GM19395 (cell line): ENCODE results near the gene GLI2.

Experiments used
- ATAC-seq: cut with Tn5 transposase; IDR thresholded peaks from one replicate; pipeline ENCODE4 v1.9.1; 2021; ENCODE audit warnings: mild to moderate bottlenecking, moderate library complexity; ENCODE audit not compliant: unreplicated experiment

Gene GLI2

DNA sequence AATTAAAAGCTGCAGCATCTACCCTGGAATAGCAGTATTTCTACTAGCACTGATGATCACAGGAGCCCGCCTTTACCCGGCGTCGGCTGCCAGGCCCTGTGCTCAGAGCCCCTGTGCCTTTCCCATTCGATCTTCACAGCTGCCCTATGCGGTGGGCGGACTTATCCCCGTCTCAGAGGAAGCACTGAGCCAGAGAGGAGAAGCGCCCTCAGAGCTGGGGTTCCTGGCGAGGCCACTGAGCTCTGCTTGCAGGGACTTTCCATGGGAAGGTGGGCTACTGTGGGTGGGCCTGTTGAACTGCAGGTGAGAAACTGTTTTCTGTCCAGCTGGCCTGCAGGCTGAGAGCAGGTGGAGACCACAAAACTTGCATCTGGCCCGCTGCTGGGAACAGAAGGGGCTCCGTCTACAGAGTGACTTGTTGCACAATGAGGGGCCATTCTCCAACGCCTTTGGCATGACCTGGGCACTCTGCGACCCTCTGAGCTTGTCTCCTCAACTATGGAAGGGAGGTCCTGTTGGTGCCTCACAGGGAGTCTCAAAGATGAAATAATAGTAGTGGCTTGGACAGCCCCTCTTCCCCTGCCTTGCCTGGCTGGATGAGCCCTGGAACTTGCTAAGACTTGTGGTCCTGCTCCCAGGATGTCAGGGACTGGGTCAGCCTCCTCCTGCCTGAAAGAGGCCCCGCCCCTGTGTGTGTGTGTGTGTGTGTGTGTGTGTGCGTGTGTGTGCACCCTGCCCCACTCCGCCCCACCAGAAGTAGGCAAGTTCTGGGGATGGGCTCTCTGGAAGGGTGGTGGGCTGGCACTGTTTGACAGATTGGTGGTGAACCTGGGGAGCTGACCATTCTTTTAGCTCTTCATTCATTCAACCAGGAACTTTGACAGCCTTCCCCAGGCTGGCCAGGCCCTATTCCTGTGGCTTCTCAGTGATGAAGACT lies 32.7 kb downstream of the GLI2 start:
- no peak for ATAC-seq

DNA sequence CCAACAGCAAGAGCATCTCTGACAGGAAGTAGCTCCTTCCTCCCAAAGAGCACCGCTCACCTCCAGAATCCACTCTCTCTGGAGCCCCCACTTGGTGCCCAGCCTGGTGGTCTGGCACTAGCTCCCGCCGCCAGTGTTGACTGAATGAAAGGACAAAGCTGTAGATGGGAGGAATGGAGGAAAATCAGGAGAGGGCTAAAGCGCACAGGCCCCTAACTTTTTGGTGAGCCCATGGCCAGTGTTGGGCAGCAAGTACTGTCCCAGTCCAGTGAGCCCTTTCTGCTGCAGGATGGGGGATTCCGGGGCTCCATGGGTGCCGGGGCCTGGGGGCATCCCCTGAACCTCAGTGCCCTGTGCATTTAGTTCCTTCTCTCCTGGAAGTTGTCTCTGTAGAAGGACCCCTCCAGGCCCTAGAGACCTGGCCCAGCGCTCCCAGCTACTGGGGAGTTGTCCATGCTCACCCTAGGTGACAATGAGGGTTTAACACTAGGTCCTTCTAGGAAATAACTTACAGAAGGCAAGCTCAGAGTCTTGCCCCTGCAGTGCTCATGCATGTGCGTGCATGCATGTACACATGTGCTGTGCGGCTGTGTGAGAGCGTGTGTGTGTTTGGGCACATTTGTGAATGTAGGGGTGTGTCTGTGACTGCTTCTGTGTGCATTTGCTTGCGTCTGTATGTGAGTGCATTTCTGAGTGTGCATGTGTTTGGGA lies 33.6 kb downstream of the GLI2 start:
- ATAC-seq = no peak

DNA sequence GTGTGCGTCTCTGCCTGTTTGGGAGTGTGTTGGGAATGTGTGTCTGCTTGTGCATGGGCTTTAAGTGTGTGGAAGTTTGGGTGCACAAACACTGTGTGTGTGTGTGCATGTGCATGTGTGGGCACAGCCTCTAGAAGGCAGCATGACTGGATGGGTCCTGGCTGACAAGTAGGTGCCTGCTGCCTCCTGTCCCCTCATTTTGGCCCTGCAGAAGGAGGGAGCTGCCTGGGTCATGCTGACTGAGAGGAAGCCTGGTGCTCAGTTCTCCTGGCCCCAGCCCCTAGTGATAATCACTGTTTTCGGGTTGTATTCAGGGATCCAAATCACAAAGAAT lies 34.1 kb downstream of the GLI2 start:
- ATAC-seq = no peak

DNA sequence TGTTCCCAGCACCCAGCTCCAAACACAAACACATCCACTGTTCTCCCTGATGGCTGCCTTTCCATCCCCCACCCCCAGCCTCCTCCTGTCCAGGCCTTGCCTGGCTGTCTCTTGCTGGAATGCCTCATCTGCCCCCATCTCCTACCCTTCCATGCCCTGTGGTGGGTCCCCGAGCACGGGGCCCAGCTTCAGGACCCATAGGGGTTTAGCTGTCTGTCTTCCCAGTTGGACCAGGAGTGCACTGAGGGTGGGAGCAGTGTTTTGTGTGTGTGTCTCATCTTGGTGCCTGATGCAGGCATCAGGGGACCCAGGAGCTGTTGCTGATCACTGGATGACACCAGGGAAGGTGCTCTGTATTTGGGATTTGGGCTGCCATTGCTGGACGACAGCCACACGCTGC lies 34.5 kb downstream of the GLI2 start:
- no peak for ATAC-seq

DNA sequence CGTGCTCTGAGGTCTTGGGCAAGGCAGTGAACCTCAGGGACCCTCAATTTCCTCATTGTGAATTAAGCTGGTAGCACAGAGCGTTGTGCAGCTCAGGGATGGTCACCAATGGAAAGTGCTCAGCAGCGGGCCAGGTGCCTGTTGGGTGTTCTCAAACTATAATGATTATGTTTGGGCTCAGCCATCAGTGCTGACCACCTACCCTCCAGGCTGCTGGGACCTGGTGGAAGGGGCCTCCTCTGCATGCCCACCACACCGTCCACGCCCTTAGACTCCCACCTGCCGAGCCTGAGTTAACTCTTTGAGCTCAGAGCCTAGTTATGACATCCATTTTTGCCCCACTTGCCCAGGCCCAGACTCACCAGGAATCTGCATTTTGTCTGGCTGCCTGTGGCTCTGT lies 35.0 kb downstream of the GLI2 start:
- no peak for ATAC-seq

DNA sequence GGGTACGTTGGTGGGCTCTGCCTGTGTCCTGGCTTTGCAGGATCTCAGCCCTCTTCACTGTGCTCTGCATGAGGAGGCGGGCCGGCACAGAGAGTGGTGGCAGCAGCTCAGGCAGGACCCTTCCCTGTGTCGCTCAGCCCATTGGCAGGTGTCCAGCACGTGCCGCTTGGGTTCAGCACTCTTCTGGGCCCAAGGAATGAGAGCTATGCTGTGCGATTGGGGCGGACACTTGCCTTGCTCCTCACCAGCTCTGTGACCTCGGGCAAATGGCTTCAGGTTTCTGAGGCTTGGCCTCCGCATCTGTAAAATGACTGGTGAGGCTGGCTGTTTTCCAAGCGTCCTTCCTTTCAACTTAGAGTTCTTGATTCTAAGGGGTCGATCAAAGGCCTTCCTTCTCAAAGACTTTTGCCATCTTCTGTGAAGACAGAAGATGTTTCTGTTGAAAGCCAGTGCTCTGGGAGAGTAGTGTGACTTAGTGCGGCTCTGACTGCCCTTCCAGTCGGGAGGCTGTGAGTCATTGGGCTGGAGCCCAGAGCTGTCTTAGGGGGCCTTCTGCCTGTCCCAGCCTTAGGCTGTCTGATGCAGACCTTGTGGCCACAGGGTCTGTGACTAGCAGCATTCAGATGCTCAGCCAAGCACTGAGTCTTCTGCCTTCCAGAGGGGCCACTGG lies 35.6 kb downstream of the GLI2 start:
- no peak for ATAC-seq

DNA sequence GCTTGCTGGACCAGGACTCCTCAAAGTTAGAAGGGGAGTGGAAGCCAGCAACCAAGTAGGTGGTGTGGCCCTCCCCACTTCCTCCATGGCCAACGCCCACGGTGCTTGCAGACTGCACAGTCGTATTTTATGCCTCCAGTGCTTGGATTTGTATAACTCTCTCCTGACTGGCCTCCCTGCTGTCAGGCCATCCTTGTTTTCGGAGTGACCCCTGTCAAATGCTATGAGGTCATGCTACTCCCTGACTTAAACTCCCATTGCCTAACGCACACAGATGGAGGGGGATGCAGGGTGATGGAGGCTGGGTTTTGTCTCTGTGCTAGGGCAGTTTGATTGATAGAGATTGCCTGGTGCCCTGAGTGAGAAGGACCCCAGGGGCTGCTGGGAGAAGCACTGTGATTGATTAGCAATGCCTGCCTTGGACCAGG lies 36.1 kb downstream of the GLI2 start:
- ATAC-seq = no peak

DNA sequence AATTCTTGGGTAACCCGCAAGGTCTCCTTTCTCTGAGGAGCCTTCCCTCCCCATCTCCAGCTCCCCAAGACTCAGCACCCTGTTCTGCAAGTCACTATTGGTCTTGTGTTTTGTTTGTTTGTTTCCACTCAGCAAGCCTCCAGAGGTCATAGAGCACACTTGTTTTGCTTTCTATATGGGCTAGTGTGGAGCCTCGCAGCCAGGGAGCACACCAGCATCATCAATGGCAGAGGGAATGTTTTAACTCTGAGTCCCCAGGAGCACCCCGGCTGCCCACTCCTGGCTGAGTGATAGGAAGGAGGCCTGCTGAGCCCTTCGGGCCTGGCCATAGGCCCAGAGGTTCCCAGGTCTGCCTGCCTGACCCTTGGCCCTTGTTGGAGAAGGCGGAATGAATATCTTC lies 36.6 kb downstream of the GLI2 start:
- ATAC-seq = no peak

DNA sequence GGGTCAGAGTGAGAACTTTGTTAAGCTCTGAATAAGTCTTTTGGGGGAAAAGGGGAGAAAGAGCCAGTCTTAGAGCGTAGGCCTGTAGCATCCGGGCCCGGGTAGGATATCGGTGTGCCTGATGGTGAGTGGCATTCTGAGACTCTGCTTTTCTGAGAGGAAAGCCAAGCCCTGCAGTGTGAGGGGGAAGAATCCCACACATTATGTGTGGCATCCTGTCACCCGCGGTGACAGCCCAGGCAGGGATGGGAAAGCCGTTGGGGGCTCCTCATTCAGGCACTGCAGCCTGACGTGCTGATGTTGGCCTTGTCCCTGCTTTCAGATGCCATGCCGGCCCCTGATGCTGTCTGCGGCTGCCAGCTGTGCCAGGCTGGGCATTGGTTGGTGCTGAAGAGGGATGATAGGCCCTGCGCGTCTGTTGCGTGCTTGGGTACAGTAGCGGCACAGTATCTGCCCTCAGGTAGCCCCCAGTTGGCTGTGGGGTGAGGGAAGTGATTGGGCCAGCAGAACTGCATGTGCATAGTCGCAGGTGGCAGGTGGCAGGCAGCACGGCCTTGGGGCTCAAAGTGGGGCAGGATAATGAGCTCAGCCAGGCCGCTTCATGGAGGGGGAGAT lies 37.6 kb downstream of the GLI2 start:
- ATAC-seq = no peak

DNA sequence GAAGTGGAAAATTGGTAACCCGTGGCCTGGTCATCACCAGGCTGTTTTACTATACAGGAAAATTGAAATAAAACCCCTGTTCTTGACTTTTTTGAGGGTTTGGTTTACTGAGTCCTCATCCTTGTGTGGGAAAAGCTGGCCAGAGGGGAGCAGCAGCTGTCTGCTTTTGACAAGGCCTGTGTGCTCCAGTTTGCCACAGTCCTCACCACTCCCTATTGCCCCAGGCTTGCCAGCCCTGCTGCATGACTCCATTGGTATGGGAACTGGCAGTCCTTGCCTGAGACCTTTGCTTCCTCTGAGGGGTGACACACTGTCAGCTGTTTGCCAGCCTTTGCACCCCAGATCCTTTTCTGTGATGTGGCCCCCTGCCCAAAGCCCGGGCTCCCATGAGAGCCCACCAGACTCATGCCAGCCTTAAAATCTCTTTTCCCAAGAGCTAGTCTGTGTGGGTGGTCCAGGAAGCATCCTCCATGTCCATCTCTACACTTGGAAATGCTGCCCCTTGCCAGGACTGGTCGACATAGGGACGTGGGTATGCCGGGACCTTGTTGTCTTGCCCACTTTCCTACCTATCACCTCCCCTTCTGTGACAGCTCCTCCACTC lies 39.0 kb downstream of the GLI2 start:
- ATAC-seq = no peak

DNA sequence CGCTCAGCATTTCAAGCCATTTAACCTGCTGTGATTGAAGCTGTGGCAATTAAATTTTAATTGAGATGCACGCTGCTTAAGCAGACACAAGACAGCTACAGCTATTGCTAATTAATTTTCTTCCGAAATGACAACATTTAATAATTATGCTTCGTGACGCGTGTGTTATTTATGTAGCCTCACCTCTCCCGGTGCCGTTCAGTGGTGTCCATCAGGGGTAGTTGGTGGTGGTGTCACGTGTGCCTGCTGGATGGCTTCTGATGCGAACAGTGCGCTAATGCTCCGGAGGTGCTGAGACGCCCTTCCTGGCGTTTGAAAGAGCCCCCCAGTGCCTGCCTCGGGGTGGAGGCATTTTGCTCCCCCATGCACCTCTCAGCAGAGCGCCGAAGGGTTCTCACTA lies 39.5 kb downstream of the GLI2 start:
- ATAC-seq = no peak

DNA sequence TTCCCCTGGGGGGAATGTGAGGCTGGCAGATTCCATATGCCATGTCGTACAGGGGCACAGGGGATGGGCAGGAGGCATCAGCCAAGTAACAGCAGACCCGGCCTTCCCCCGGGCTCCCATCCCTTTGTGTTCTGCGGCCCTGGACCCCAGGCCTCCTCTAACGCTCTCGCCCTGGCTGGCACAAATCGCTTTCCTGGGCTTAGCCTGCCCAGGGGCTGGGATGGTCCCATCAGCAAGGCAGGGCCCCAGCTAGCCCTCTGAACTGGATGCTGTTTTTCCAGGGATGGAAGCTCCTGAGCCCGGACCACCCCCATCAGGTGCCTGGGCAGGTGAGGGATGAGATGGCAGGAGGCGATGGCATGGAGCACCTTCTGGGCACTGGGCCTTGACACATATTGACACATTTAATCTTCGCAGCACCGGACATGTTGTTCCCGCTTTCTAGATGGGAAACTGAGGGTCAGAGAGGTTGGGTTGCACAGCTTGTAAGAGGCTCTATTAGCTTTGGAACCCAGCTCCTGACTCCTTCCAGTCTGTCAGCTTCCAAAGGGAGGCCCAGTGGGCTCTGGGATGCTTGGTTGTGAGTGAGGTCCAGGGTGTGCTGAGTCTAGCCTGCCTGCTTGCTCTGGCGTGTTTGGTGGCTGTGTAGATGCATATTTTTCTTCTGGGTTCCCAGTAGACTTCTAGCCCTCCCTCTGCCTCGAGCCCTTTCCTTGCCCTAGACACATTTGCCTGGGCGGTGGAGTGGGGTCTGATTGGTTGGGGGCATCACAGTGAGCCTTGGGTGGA lies 40.3 kb downstream of the GLI2 start:
- no peak for ATAC-seq

DNA sequence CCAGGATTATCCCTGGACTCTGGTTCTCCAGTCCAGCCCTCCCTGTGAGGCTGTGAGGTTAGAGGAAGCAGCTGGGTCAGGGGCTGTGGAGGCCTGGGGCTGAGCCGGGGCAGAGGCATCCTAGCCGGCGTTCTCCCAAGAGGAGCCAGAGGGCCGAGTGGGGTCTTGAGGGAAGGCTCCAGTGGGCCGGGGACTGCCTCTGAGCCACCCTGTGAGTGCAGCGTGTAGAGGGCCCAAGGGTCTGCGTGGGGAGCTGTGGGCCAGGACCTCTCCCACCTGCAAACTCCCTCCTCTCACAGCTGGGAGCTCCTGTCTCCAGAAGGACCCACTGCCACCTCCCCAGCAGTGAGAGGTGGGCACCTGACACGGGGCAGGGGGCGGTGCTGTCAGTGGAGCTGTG lies 41.0 kb downstream of the GLI2 start:
- no peak for ATAC-seq

DNA sequence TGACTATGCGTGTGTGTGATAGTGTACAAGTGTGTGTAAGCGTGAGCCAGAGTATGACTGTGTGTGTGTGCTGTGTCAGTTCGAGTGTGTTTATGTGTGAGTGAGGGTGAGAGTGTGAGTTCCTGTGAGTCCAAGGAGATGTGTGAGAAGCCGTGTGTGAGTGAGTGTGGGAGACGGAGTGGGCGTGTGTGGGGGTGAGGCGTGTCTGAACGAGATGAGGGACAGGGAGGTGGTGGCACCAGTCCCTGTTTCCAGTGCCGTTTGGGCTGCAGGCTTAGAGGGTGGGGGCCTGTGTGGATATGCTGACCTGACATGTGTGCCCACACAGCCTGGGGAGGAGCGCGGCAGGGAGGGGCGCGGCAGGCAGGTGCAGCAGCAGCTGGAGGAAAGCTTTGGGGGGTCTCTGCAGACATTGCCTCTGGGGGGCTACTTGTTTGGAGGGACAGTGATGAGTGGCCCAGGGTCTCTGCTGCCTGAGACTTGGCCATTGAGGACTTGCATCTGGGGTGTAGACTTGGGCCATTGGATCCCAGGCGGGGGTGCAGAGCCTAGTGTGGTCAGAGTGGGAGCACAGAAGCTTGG lies 41.6 kb downstream of the GLI2 start:
- no peak for ATAC-seq

DNA sequence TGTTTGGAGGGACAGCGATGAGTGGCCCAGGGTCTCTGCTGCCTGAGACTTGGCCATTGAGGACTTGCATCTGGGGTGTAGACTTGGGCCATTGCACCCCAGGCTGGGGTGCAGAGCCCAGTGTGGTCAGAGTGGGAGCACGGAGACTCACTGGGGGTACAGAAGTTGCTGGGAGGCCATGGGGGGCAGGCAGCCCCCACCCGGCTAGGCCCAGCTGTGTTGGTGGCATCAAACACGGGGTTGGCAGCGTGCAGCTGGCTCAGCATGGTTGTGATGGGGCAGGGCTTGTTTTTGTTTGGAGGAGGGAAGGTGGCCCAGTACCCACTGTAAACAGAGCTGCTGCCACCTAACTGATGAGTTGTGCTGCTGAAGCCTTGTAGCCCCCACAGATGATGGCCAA lies 42.1 kb downstream of the GLI2 start:
- ATAC-seq = no peak

DNA sequence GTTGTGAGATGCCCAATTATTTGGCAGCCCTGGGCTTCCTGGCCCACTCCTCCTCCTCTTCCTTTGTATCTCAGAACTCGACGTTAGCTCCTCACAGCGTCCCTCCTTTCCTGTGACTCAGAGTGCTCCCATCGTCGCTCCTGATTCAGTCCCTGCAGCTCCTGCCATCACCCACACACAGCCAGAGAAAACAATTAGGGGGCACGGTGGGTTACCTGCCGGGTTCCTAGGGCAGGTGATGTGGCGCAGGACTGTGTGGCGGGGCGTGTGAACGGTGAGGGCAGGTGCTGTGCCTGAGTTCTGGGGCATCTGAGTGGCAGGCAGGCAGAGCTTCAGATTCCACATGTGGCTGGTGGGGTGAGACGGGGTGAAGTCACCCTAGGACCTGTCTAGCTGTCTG lies 42.6 kb downstream of the GLI2 start:
- ATAC-seq = no peak

DNA sequence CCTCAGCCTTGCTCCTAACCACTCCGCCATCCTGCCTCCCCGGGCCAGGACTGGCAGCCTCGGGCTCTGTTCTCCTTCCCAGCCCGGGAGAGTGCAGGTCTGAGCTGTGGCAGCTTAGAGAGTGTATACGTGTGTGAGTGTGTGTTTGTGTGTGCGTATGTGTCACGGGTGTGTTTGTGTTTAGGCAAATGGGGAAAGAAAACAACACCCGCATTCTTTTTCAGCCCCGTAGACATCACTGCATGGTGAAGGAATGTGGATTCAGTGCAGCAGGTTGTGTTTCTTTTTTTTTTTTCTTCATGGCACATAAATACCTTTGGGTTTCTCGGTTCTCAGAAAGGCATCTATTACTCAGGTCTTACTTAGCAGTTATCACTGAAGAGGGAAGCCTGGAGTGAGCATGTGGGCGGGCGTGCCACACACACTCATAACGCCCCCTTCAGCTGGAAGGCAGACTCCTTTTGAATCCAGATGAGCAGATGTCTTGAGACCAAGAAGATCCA lies 44.2 kb downstream of the GLI2 start:
- ATAC-seq = no peak

DNA sequence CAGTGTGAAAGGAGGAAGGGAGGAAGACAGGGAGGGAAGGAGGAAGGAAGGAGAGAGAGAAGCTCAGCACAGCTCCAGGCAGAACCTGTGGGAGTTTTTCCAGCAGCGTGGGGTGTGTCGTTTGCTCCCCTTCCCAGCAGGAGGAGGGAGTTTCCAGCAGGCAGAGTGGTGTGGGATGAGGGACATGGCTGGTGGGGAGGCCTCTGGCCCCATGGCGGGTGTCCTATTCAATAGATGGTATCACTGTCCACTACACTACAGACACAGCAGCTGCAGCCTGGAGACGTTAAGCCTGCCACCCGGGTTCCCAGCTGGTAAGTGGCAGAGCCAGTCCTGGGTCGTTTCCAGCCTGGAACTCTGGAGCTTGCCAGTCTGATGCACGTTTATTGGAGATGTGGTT lies 44.7 kb downstream of the GLI2 start:
- no peak for ATAC-seq

DNA sequence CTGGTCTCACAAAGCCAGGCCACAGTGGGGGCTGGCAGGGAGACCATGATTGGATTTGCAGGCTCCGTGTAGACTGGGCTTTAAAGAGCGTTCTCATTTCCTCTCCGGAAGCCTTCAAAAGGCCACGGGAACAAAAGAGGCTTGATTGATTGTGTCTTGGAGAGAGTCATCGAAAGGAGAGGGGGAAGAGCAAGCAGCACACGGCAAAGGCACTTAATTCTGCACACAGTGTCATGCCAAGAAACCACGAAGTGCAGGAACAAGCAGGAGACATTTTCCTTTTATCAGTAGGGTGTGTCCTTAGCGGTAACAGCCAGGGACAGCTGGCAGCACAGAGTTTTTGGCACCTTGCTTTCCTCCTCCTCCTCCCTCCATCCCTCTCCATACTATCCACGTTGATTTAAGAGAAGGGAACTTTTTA lies 47.7 kb downstream of the GLI2 start:
- no peak for ATAC-seq

DNA sequence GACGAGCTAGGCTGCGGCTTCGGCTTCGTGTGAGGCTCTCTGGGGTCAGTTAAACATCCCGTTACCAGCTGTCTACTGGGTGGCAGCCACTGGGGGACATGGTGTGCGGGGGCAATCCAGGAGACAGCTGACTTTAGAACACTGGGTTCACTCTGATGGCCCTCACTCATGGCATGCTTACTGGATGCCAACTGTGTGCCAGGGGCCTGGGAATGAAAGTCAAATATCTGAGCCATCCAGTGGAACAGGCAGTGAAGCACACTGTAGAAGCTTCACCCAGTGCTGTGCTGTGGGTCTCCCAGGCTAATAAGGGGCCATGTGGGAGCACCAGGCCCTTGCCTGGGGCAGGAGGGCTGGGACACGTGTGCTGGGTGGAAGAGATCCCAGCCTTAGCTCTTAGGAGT lies 48.3 kb downstream of the GLI2 start:
- ATAC-seq = no peak
